Ishikawa (cell line): ENCODE data around the gene AUTS2.

ENCODE experiments used
- CEBPB ChIP-seq: IDR thresholded peaks from 2 replicates; pipeline ENCODE4 v1.6.1; 2012
- CREB1 ChIP-seq: IDR thresholded peaks from 2 replicates; pipeline ENCODE4 v1.6.1; 2012; ENCODE audit warnings: low read depth
- EGR1 ChIP-seq: IDR thresholded peaks from 2 replicates; pipeline ENCODE4 v1.6.1; 2012
- EP300 ChIP-seq: IDR thresholded peaks from 2 replicates; pipeline ENCODE4 v1.6.1; 2012; ENCODE audit warnings: borderline replicate concordance
- FOXM1 ChIP-seq: IDR thresholded peaks from 2 replicates; pipeline ENCODE4 v1.6.1; 2012; ENCODE audit warnings: low read depth, borderline replicate concordance
- MAX ChIP-seq: IDR thresholded peaks from 2 replicates; pipeline ENCODE4 v1.6.1; 2012
- NFIC ChIP-seq: IDR thresholded peaks from 2 replicates; pipeline ENCODE4 v1.6.1; 2012
- RAD21 ChIP-seq: IDR thresholded peaks from 2 replicates; pipeline ENCODE4 v1.6.1; 2012; ENCODE audit warnings: low read depth
- REST ChIP-seq: IDR thresholded peaks from 2 replicates; pipeline ENCODE4 v1.6.1; 2012; ENCODE audit warnings: low read depth, mild to moderate bottlenecking
- TAF1 ChIP-seq: IDR thresholded peaks from 2 replicates; pipeline ENCODE4 v1.6.1; 2012; ENCODE audit warnings: low read depth, mild to moderate bottlenecking
- TCF12 ChIP-seq: IDR thresholded peaks from 2 replicates; pipeline ENCODE4 v1.6.1; 2012; ENCODE audit warnings: low read depth
- TEAD4 ChIP-seq: IDR thresholded peaks from 2 replicates; pipeline ENCODE4 v1.6.1; 2012
- YY1 ChIP-seq: IDR thresholded peaks from 2 replicates; pipeline ENCODE4 v1.6.1; 2012; ENCODE audit warnings: low read depth
- ZBTB7A ChIP-seq: IDR thresholded peaks from 2 replicates; pipeline ENCODE4 v1.6.1; 2012; ENCODE audit warnings: low read depth
- TF ChIP-seq, protein P1 (sequence below): IDR thresholded peaks from 2 replicates; pipeline ENCODE4 v1.6.1; 2012

AUTS2 gene

GRCh38 chr7:70094831-70095230, 496.6 kb downstream of the AUTS2 start:
- no peak for TF ChIP-seq NFIC
- no peak for TF ChIP-seq EP300
- no peak for TF ChIP-seq REST
- no peak for TF ChIP-seq CEBPB
- TF ChIP-seq TEAD4, result no peak
- no peak for TF ChIP-seq TAF1

GRCh38 chr7:70097645-70098044, 499.4 kb downstream of the AUTS2 start:
- TF ChIP-seq EP300 (no peak), EGR1 (no peak), RAD21 (no peak), FOXM1 (no peak), TAF1 (no peak), TEAD4 (no peak)
- TF ChIP-seq, protein P1, sequence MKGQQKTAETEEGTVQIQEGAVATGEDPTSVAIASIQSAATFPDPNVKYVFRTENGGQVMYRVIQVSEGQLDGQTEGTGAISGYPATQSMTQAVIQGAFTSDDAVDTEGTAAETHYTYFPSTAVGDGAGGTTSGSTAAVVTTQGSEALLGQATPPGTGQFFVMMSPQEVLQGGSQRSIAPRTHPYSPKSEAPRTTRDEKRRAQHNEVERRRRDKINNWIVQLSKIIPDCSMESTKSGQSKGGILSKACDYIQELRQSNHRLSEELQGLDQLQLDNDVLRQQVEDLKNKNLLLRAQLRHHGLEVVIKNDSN, result no peak

DNA sequence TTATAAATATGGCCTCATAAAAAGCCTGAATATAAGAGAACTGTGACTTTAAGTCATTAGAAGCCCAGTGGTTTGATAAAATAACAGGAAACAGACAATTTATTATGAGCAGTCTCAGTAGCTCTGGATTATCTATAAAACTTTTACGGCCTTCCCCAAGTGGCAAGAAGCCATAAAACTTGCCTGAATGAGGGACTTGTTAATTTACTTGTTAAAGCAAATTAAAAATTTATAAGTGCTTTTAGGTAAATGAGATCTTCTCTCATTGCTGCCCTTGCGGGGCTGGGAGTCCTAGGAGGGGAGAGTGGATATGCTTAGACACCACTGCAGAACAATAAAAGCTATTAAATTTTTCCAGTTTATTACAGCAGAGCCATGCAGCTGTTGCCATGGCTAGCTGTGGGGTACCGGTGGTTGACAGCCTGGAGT, 499.9 kb downstream of the AUTS2 start:
- TF ChIP-seq TCF12, result no peak
- TF ChIP-seq RAD21, result no peak
- TF ChIP-seq MAX, result no peak
- TF ChIP-seq TEAD4, result no peak
- TF ChIP-seq FOXM1, result no peak
- no peak for TF ChIP-seq CEBPB
- TF ChIP-seq EGR1, result no peak
- TF ChIP-seq, protein P1, result no peak

DNA sequence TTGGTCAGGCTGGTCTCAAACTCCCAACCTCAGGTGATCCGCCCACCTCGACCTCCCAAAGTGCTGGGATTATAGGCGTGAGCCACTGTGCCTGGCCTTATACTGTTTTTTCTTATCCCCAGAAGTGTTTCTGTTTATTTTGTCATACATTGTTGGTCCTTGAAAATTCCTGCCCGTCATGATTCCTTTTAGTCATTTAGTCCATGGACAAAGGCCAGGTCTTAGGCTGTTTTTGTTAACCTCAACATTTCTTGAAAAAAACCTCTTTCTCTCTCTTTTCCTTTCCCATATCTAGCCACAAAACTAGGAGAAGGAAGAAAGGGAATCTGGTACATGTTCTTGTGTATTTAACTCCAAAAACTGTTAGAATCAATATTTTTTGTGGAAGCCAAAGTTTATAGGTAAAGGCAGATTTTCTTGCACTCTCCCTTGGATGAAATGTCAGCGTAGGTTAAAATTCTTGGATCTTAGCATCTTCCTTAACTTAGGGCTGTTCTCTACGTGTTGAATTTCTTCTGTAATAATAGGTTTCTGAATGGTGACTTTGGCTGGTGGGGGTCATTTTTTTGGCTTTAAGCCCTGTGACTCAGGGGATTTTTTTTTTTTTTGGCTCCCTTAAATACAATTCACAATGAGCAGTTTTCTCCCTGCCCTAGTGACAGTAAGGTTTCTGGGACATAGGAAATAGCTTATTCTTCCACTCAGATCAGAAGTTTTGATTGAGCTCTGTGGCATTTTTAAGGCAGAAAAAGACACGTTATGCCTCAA, 500.8 kb downstream of the AUTS2 start:
- TF ChIP-seq TEAD4 (no peak), TCF12 (no peak), CEBPB (no peak), EP300 (no peak), ZBTB7A (no peak), CREB1 (no peak), EGR1 (no peak)
- TF ChIP-seq, protein P1, result no peak

GRCh38 chr7:70104243-70104642, 506.0 kb downstream of the AUTS2 start:
- TF ChIP-seq CREB1 (no peak), EP300 (no peak), TCF12 (no peak), CEBPB (no peak), TEAD4 (no peak), NFIC (no peak), YY1 (no peak), TAF1 (no peak)
- TF ChIP-seq, protein P1, result no peak

DNA sequence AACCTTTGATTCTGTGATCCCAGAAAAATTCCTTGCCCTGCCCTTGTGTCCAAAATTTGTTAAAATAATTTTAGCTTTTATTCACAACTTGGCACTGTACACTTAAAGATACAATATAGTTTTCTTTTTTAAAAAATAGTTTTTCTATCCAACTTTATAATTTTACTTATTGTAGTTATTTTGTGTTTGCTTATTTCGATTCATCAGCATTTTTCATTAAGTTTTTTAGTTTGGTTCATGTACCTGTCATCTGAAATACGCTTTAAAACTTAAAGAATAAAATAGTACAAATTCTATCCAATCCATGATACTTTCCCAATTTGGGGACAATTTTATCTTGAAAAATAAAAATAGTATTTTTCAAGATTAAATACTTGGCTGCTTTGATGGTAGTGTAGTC, 514.8 kb downstream of the AUTS2 start:
- no peak for TF ChIP-seq NFIC
- no peak for TF ChIP-seq YY1
- TF ChIP-seq TEAD4, result no peak
- no peak for TF ChIP-seq CEBPB
- no peak for TF ChIP-seq CREB1
- no peak for TF ChIP-seq MAX
- TF ChIP-seq, protein P1, result no peak
- TF ChIP-seq RAD21, result no peak
- TF ChIP-seq REST, result no peak
- no peak for TF ChIP-seq EP300
- no peak for TF ChIP-seq EGR1
- no peak for TF ChIP-seq TCF12
- no peak for TF ChIP-seq ZBTB7A
- no peak for TF ChIP-seq FOXM1
